NCI-H774 (cell line): ENCODE data around the gene CGREF1.
A peak's percentile ranks its signal among the peaks of the same experiment; 100 is the strongest.

Experiments used
- DNase-seq: peaks from one replicate; lab custom pipeline; 2025; lab: John Stamatoyannopoulos, UW

CGREF1 gene

GRCh38 chr2:27074738-27075565, 44.0 kb downstream of the CGREF1 start:
- no peak for DNase-seq

- DNase-seq = no peak
These were observed 45.1 kb downstream of the CGREF1 start for GRCh38 chr2:27073782-27074181.

- DNase-seq = no peak
These were observed 46.0 kb downstream of the CGREF1 start for GRCh38 chr2:27072920-27073319.

GRCh38 chr2:27071990-27072830, 46.7 kb downstream of the CGREF1 start:
- DNase-seq = no peak

- peak; percentile 92 for DNase-seq
These were observed 47.5 kb downstream of the CGREF1 start, which contains the start of gene OST4 for GRCh38 chr2:27071277-27071989. Gene OST4, minus strand, starts transcription at chr2:27071654.

GRCh38 chr2:27070653-27071276, 48.2 kb downstream of the CGREF1 start:
- no peak for DNase-seq

GRCh38 chr2:27069961-27070618, 48.8 kb downstream of the CGREF1 start:
- DNase-seq = no peak

GRCh38 chr2:27069436-27069835, 49.5 kb downstream of the CGREF1 start:
- no peak for DNase-seq

- no peak for DNase-seq
These were observed 51.5 kb downstream of the CGREF1 start for GRCh38 chr2:27067385-27067784.

- no peak for DNase-seq
These were observed 53.8 kb downstream of the CGREF1 start for GRCh38 chr2:27065128-27065527.

- no peak for DNase-seq
These were observed 58.6 kb downstream of the CGREF1 start for GRCh38 chr2:27060323-27060722.

- DNase-seq = no peak
These were observed 59.6 kb downstream of the CGREF1 start for GRCh38 chr2:27059141-27059820.

- no peak for DNase-seq
These were observed 60.7 kb downstream of the CGREF1 start for GRCh38 chr2:27058210-27058609.

GRCh38 chr2:27057184-27057583, 61.7 kb downstream of the CGREF1 start:
- no peak for DNase-seq

- DNase-seq = no peak
These were observed 64.2 kb downstream of the CGREF1 start for GRCh38 chr2:27054721-27055120.

- DNase-seq = no peak
These were observed 65.2 kb downstream of the CGREF1 start for GRCh38 chr2:27053776-27054175.

GRCh38 chr2:27053321-27053720, 65.6 kb downstream of the CGREF1 start:
- DNase-seq = no peak

GRCh38 chr2:27051902-27052645, 66.9 kb downstream of the CGREF1 start:
- no peak for DNase-seq

- peak; percentile 91 for DNase-seq
These were observed 67.7 kb downstream of the CGREF1 start, which contains the start of gene AGBL5 for GRCh38 chr2:27050996-27051901. Gene AGBL5, plus strand, starts transcription at chr2:27051668. Its CDS starts 1,291 bp downstream, at chr2:27052959.
